PFSK-1 (cell line): ENCODE measurements around the gene DDN.

Experiments
- FOXP2 ChIP-seq: optimal IDR thresholded peaks from 2 replicates; pipeline ENCODE3; 2011; ENCODE audit warnings: borderline replicate concordance, control low read depth, inconsistent platforms; ENCODE audit not compliant: insufficient read depth; ENCODE audit errors: extremely low read length, extremely low read depth
- POLR2AphosphoS5 ChIP-seq: IDR thresholded peaks from 2 replicates; pipeline ENCODE4 v1.6.1; 2012; ENCODE audit warnings: low read depth, mild to moderate bottlenecking, control low read depth, low read length, moderate library complexity
- REST ChIP-seq, 2 experiments: IDR thresholded peaks; 2 replicates each; pipeline versions ENCODE4 v1.6.1 to v1.8.0; 2011 to 2012; ENCODE audit warnings: low read depth in 2 of 2, low read length in 2 of 2, control low read depth in 1 of 2, inconsistent platforms in 1 of 2, mild to moderate bottlenecking in 1 of 2, moderate library complexity in 1 of 2; ENCODE audit not compliant: insufficient read depth in 1 of 2
- SIN3A ChIP-seq: IDR thresholded peaks from 2 replicates; pipeline ENCODE4 v1.6.1; 2012; ENCODE audit warnings: mild to moderate bottlenecking, low read length, moderate library complexity, borderline replicate concordance; ENCODE audit not compliant: insufficient read depth
- TAF1 ChIP-seq: IDR thresholded peaks from 2 replicates; pipeline ENCODE4 v1.6.1; 2012; ENCODE audit warnings: low read length, control low read depth, borderline replicate concordance; ENCODE audit not compliant: insufficient read depth

DDN gene

GRCh38 chr12:48972213-48972951 lies 26.8 kb downstream of the DDN start:
- TF ChIP-seq POLR2AphosphoS5 (no peak), FOXP2 (no peak), SIN3A (no peak), TAF1 (no peak), REST (IDR thresholded peaks at IDR 0.05; ENCODE audit: insufficient read depth in 1 of 2, low read depth in 2 of 2, low read length in 2 of 2) (no peak)

GRCh38 chr12:48970702-48971334 lies 28.4 kb downstream of the DDN start:
- no peak for TF ChIP-seq SIN3A
- no peak for TF ChIP-seq FOXP2
- no peak for TF ChIP-seq TAF1

GRCh38 chr12:48969833-48970701 lies 29.1 kb downstream of the DDN start:
- no peak for TF ChIP-seq FOXP2
- no peak for TF ChIP-seq SIN3A
- no peak for TF ChIP-seq REST (IDR thresholded peaks at IDR 0.05; ENCODE audit: insufficient read depth in 1 of 2, low read depth in 2 of 2, low read length in 2 of 2)
- no peak for TF ChIP-seq POLR2AphosphoS5
- TF ChIP-seq TAF1: no peak

- TF ChIP-seq REST (IDR thresholded peaks at IDR 0.05; ENCODE audit: insufficient read depth in 1 of 2, low read depth in 2 of 2, low read length in 2 of 2) (no peak), TAF1 (no peak), POLR2AphosphoS5 (no peak), FOXP2 (no peak), SIN3A (no peak)
Observed at GRCh38 chr12:48969160-48969771, 29.9 kb downstream of the DDN start.

GRCh38 chr12:48968467-48968866 lies 30.7 kb downstream of the DDN start:
- TF ChIP-seq FOXP2: no peak
- TF ChIP-seq REST (IDR thresholded peaks at IDR 0.05; ENCODE audit: insufficient read depth in 1 of 2, low read depth in 2 of 2, low read length in 2 of 2): no peak
- TF ChIP-seq POLR2AphosphoS5: no peak
- TF ChIP-seq SIN3A: no peak
- TF ChIP-seq TAF1: no peak
